Neural progenitor cell (in vitro differentiated cells): ENCODE results near the gene EPHB2. TPM values are rescaled to one million over a fixed set of nuclear protein-coding genes. Genes with fewer than 3 reads are reported as not detected.
A peak's percentile ranks its signal among the peaks of the same experiment; 100 is the strongest.
"Not testable (repeated sequence)": the region's sequence is repeated elsewhere in the genome, so short reads cannot be mapped to it uniquely, and the experiment has no call there.

Experiments
- DNase-seq: peaks from one replicate; pipeline ENCODE4 v3.0.0-alpha.2; 2016; ENCODE audit warnings: low spot score
- H2AFZ ChIP-seq: fragments of 200-600 bp; sonication (generic); replicated peaks from 2 replicates; pipeline ENCODE4 v1.6.1; 2016; ENCODE audit warnings: antibody characterized with exemption
- H3F3A ChIP-seq: fragments of 200-600 bp; sonication (generic); 2 replicates; pipeline ENCODE4 v1.6.1; 2016; ENCODE audit warnings: antibody characterized with exemption, low read depth
- H3K27ac ChIP-seq: fragments of 200-600 bp; sonication (generic); 2 replicates; pipeline ENCODE4 v1.5.1; 2016; ENCODE audit warnings: mild to moderate bottlenecking
- H3K27me3 ChIP-seq: fragments of 200-600 bp; sonication (generic); 2 replicates; pipeline ENCODE4 v1.6.1; 2016; ENCODE audit warnings: mild to moderate bottlenecking, moderate library complexity
- H3K36me3 ChIP-seq: fragments of 200-600 bp; sonication (generic); 2 replicates; pipeline ENCODE4 v1.5.1; 2016
- H3K4me1 ChIP-seq: fragments of 200-600 bp; sonication (generic); 2 replicates; pipeline ENCODE4 v1.6.1; 2016; ENCODE audit warnings: mixed run types
- H3K4me2 ChIP-seq: fragments of 200-600 bp; sonication (generic); 2 replicates; pipeline ENCODE4 v1.6.1; 2016
- H3K4me3 ChIP-seq: fragments of 200-600 bp; sonication (generic); 2 replicates; pipeline ENCODE4 v1.5.1; 2016
- H3K79me2 ChIP-seq: fragments of 200-600 bp; sonication (generic); 2 replicates; pipeline ENCODE4 v1.6.1; 2016; ENCODE audit warnings: low read depth
- H3K9ac ChIP-seq: fragments of 200-600 bp; sonication (generic); 2 replicates; pipeline ENCODE4 v1.6.1; 2016
- H3K9me3 ChIP-seq: fragments of 200-600 bp; sonication (generic); 2 replicates; pipeline ENCODE4 v1.5.1; 2016; ENCODE audit warnings: low read depth
- H4K20me1 ChIP-seq: fragments of 200-600 bp; sonication (generic); 2 replicates; pipeline ENCODE4 v1.6.1; 2016; ENCODE audit warnings: low read depth
- H3K27ac Mint-ChIP-seq: 3 replicates; pipeline ENCODE4 v1.8.0; 2021; ENCODE audit warnings: mixed read lengths
- H3K27me3 Mint-ChIP-seq: 2 replicates; pipeline ENCODE4 v1.8.0; 2022; ENCODE audit warnings: low read depth, mild to moderate bottlenecking, inconsistent platforms, moderate library complexity, mixed read lengths; ENCODE audit not compliant: insufficient read depth
- H3K36me3 Mint-ChIP-seq: 3 replicates; pipeline ENCODE4 v1.8.0; 2021; ENCODE audit warnings: mixed read lengths
- H3K4me1 Mint-ChIP-seq: 3 replicates; pipeline ENCODE4 v1.8.0; 2021; ENCODE audit warnings: mixed read lengths
- H3K4me3 Mint-ChIP-seq: 3 replicates; pipeline ENCODE4 v1.8.0; 2021; ENCODE audit warnings: mild to moderate bottlenecking, moderate library complexity, mixed read lengths
- H3K9me3 Mint-ChIP-seq: 3 replicates; pipeline ENCODE4 v1.8.0; 2020; ENCODE audit warnings: mixed read lengths
- CTCF ChIP-seq: fragments of 200-600 bp; sonication (generic); IDR thresholded peaks from 2 replicates; pipeline ENCODE4 v1.5.1; 2017; ENCODE audit warnings: antibody characterized with exemption, mild to moderate bottlenecking
- EZH2 ChIP-seq: fragments of 200-600 bp; sonication (generic); IDR thresholded peaks from 2 replicates; pipeline ENCODE4 v1.6.1; 2017; ENCODE audit warnings: antibody characterized with exemption, mild to moderate bottlenecking, moderate library complexity
- EZH2phosphoT487 ChIP-seq: fragments of 200-600 bp; sonication (generic); IDR thresholded peaks from 2 replicates; pipeline ENCODE4 v1.6.1; 2017; ENCODE audit warnings: antibody characterized with exemption
- total RNA-seq: library from RNA; depleted of rRNA; stranded (reverse); fragments of >200 nt; gene quantifications from 2 replicates; pipeline ENCODE4 v1.2.3, GENCODE V29; 2015; ENCODE audit warnings: low replicate concordance

Gene EPHB2
- total RNA-seq, 1 donor from 2014 or later: 38.3 TPM

GRCh38 chr1:22671999-22672398, 38.6 kb upstream of the EPHB2 start:
- Mint-ChIP-seq H3K36me3 (no peaks in the 10 kb centered on the region), H3K4me1 (peaks cover 65% of the 10 kb centered on the region), H3K27ac (peak overlapping the region; percentile 92), H3K4me3 (no peak overlapping the region), H3K9me3 (no peaks in the 10 kb centered on the region), H3K27me3 (peaks cover 17% of the 10 kb centered on the region)
- Histone ChIP-seq H3K4me2 (no peak overlapping the region), H3K27me3 (no peaks in the 10 kb centered on the region), H3K36me3 (no peaks in the 10 kb centered on the region), H3K79me2 (no peaks in the 10 kb centered on the region), H3K4me3 (no peak overlapping the region), H3F3A (peaks cover 26% of the 10 kb centered on the region), H2AFZ (no peak overlapping the region), H3K27ac (no peak overlapping the region), H3K9ac (no peak overlapping the region), H3K9me3 (no peaks in the 10 kb centered on the region), H3K4me1 (peaks cover 20% of the 10 kb centered on the region), H4K20me1 (no peaks in the 10 kb centered on the region)
- no peak for TF ChIP-seq CTCF
- TF ChIP-seq EZH2phosphoT487: no peak
- no peak for TF ChIP-seq EZH2
- DNase-seq: no peak

- H3K27me3 ChIP-seq: no peaks in the 10 kb centered on the region
- peak overlapping the region; percentile 68 for H3K4me2 ChIP-seq
- TF ChIP-seq CTCF: peak; percentile 95
- no peak for TF ChIP-seq EZH2phosphoT487
- no peaks in the 10 kb centered on the region for H3K36me3 Mint-ChIP-seq
- no peaks in the 10 kb centered on the region for H3K79me2 ChIP-seq
- H3K36me3 ChIP-seq: no peaks in the 10 kb centered on the region
- no peaks in the 10 kb centered on the region for H3K9me3 ChIP-seq
- no peak overlapping the region for H3K27ac ChIP-seq
- H4K20me1 ChIP-seq: no peaks in the 10 kb centered on the region
- peaks cover 42% of the 10 kb centered on the region for H3F3A ChIP-seq
- H3K4me1 Mint-ChIP-seq: peaks cover 56% of the 10 kb centered on the region
- no peaks in the 10 kb centered on the region for H3K9me3 Mint-ChIP-seq
- peak overlapping the region; percentile 92 for H3K27ac Mint-ChIP-seq
- H3K4me1 ChIP-seq: peaks cover 31% of the 10 kb centered on the region
- H3K4me3 Mint-ChIP-seq: peak overlapping the region; percentile 70
- peak overlapping the region; percentile 18 for H3K4me3 ChIP-seq
- peaks cover 15% of the 10 kb centered on the region for H3K27me3 Mint-ChIP-seq
- no peak overlapping the region for H3K9ac ChIP-seq
- DNase-seq: peak; percentile 93
- H2AFZ ChIP-seq: no peak overlapping the region
Observed at GRCh38 chr1:22673486-22674409, 36.9 kb upstream of the EPHB2 start.

GRCh38 chr1:22674410-22674749, 36.3 kb upstream of the EPHB2 start:
- H3K4me1 Mint-ChIP-seq: peaks cover 53% of the 10 kb centered on the region
- Histone ChIP-seq H3K4me2 (no peak overlapping the region), H3K27ac (no peak overlapping the region), H3K9ac (no peak overlapping the region), H3K9me3 (no peaks in the 10 kb centered on the region), H4K20me1 (no peaks in the 10 kb centered on the region), H3K4me1 (peaks cover 32% of the 10 kb centered on the region), H3F3A (peaks cover 49% of the 10 kb centered on the region), H3K27me3 (no peaks in the 10 kb centered on the region), H3K36me3 (no peaks in the 10 kb centered on the region), H3K4me3 (no peak overlapping the region), H3K79me2 (no peaks in the 10 kb centered on the region), H2AFZ (no peak overlapping the region)
- peaks cover 11% of the 10 kb centered on the region for H3K27me3 Mint-ChIP-seq
- H3K36me3 Mint-ChIP-seq: no peaks in the 10 kb centered on the region
- no peak for TF ChIP-seq EZH2phosphoT487
- no peak for TF ChIP-seq CTCF
- no peak for TF ChIP-seq EZH2
- peak overlapping the region; percentile 92 for H3K27ac Mint-ChIP-seq
- no peak overlapping the region for H3K4me3 Mint-ChIP-seq
- no peaks in the 10 kb centered on the region for H3K9me3 Mint-ChIP-seq
- no peak for DNase-seq

- H3F3A ChIP-seq: peaks cover 59% of the 10 kb centered on the region
- H3K79me2 ChIP-seq, H3K9me3 ChIP-seq, H2AFZ ChIP-seq, H3K27me3 Mint-ChIP-seq, DNase-seq, H4K20me1 ChIP-seq, H3K4me3 ChIP-seq, H3K9ac ChIP-seq, H3K4me3 Mint-ChIP-seq, H3K36me3 ChIP-seq, H3K36me3 Mint-ChIP-seq, H3K27ac ChIP-seq, H3K27me3 ChIP-seq, H3K9me3 Mint-ChIP-seq, H3K4me2 ChIP-seq: not testable (repeated sequence)
- peaks cover 37% of the 10 kb centered on the region for H3K4me1 ChIP-seq
- H3K27ac Mint-ChIP-seq: peak overlapping the region; percentile 81
- peaks cover 47% of the 10 kb centered on the region for H3K4me1 Mint-ChIP-seq
Observed at GRCh38 chr1:22676151-22676550, 34.5 kb upstream of the EPHB2 start.
